Stomach (tissue), 9 donors: Measurements from ENCODE around the gene PTGER3. TPM values are rescaled to one million over a fixed set of nuclear protein-coding genes. Genes with fewer than 3 reads are reported as not detected.

Experiments used
- DNase-seq, 2 donors: peaks; one replicate each; pipeline versions ENCODE4 v3.0.0 to v3.0.0-alpha.2; 2013 to 2019
- H3K27ac ChIP-seq, 5 donors: fragments of 200-600 bp in 4 of 5; sonication (generic) in 4 of 5; one replicate each; pipeline ENCODE4 v1.5.1; 2013 to 2019; ENCODE audit warnings: mild to moderate bottlenecking in 1 of 5, moderate library complexity in 1 of 5
- H3K27me3 ChIP-seq, 3 donors: fragments of 200-600 bp; sonication (generic); one replicate each; pipeline ENCODE4 v1.5.1; 2017 to 2019; ENCODE audit warnings: mixed run types in 1 of 3
- H3K36me3 ChIP-seq, 4 donors: fragments of 200-600 bp; sonication (generic); 1 replicate in 3 of 4; 2 replicates in 1 of 4; pipeline ENCODE4 v1.5.1; 2016 to 2019
- H3K4me1 ChIP-seq, 4 donors: fragments of 200-600 bp; sonication (generic); one replicate each; pipeline ENCODE4 v1.5.1; 2016 to 2019
- H3K4me3 ChIP-seq, 4 donors: fragments of 200-600 bp; sonication (generic) in 3 of 4; one replicate each; pipeline ENCODE4 v1.5.1; 2016 to 2019; ENCODE audit warnings: mild to moderate bottlenecking in 1 of 4
- H3K9me3 ChIP-seq, 4 donors: fragments of 200-600 bp; sonication (generic); one replicate each; pipeline ENCODE4 v1.5.1; 2016 to 2019
- EP300 ChIP-seq: sonication (generic); formaldehyde crosslinking; IDR thresholded peaks from one replicate; pipeline ENCODE4 v1.6.1; 2017; ENCODE audit warnings: antibody characterized with exemption
- POLR2A ChIP-seq, 4 donors: fragments of 450-650 bp; IDR thresholded peaks; one replicate each; pipeline ENCODE4 v1.6.1; 2016; ENCODE audit warnings: antibody characterized with exemption in 4 of 4, control low read depth in 2 of 4, mild to moderate bottlenecking in 1 of 4, moderate library complexity in 1 of 4
- POLR2AphosphoS5 ChIP-seq, 3 donors: sonication (generic); formaldehyde crosslinking; IDR thresholded peaks; one replicate each; pipeline ENCODE4 v1.6.1; 2016; ENCODE audit warnings: antibody characterized with exemption in 3 of 3
- WGBS, 5 donors: extraction: QIAGEN DNeasy Blood & Tissue Kit in 3 of 5; methylation state at CpG; one replicate each; pipeline versions ENCODE4 v1.1.5 to v1.1.7; 2013 to 2018; 5-methylcytosine and 5-hydroxymethylcytosine counted together
- intact Hi-C: fragments of 100-400 bp; cut with DNase I; formaldehyde crosslinking; loops from one replicate; pipeline ENCODE4 v1.15.1; 2023; ENCODE audit warnings: low total_unique reads
- polyA plus RNA-seq, 3 donors: library from polyadenylated mRNA; stranded (reverse); fragments of 200-250 nt; gene quantifications; one replicate each; pipeline ENCODE4 v1.2.3, GENCODE V29; 2013
- total RNA-seq, 5 donors: library from RNA; depleted of rRNA; stranded (reverse); fragments of >200 nt; gene quantifications; one replicate each; pipeline versions ENCODE4 v1.1.0 to v1.2.3, GENCODE V29; 2014 to 2016
- TF ChIP-seq, protein P1 (sequence below), 7 experiments: fragments of 450-650 bp in 4 of 7; fragments of 200-600 bp in 3 of 7; sonication (generic) in 3 of 7; IDR thresholded peaks; one replicate each; pipeline ENCODE4 v1.5.1; 2016 to 2019; ENCODE audit warnings: antibody characterized with exemption in 7 of 7, control low read depth in 2 of 7, mild to moderate bottlenecking in 1 of 7
- donor health status: healthy with polysubstance abuse.
- donor health status: Bipolar disorder and iron deficiency.
- donor health status: healthy.

PTGER3 gene
- total and polyA plus RNA-seq, 8 donors, result 2.3 to 44.3 (median 15.2) TPM

GRCh38 chr1:71023515-71023914, 24.1 kb downstream of the PTGER3 start:
- H3K9me3 ChIP-seq, result no peaks in the 10 kb centered on the region
- intact Hi-C loops, result no loop called here
- no peak overlapping the region for H3K27ac ChIP-seq
- DNase-seq, result no peak
- 77 to 92% (median 88%) methylated on average over 4 of the region's 4 CpGs for WGBS, 5 donors
- TF ChIP-seq POLR2A (IDR thresholded peaks at IDR 0.05), result no peak
- no peak for TF ChIP-seq EP300
- TF ChIP-seq, protein P1, sequence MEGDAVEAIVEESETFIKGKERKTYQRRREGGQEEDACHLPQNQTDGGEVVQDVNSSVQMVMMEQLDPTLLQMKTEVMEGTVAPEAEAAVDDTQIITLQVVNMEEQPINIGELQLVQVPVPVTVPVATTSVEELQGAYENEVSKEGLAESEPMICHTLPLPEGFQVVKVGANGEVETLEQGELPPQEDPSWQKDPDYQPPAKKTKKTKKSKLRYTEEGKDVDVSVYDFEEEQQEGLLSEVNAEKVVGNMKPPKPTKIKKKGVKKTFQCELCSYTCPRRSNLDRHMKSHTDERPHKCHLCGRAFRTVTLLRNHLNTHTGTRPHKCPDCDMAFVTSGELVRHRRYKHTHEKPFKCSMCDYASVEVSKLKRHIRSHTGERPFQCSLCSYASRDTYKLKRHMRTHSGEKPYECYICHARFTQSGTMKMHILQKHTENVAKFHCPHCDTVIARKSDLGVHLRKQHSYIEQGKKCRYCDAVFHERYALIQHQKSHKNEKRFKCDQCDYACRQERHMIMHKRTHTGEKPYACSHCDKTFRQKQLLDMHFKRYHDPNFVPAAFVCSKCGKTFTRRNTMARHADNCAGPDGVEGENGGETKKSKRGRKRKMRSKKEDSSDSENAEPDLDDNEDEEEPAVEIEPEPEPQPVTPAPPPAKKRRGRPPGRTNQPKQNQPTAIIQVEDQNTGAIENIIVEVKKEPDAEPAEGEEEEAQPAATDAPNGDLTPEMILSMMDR (IDR thresholded peaks at IDR 0.05), result no peak
- no peak for TF ChIP-seq POLR2AphosphoS5 (IDR thresholded peaks at IDR 0.05)
- no peaks in the 10 kb centered on the region for H3K36me3 ChIP-seq
- H3K4me1 ChIP-seq, result no peaks in the 10 kb centered on the region
- H3K27me3 ChIP-seq, result no peaks in the 10 kb centered on the region
- no peak overlapping the region for H3K4me3 ChIP-seq

- Histone ChIP-seq H3K9me3 (no peaks in the 10 kb centered on the region), H3K4me3 (no peak overlapping the region), H3K27ac (no peak overlapping the region), H3K36me3 (no peaks in the 10 kb centered on the region), H3K4me1 (no peaks in the 10 kb centered on the region), H3K27me3 (no peaks in the 10 kb centered on the region)
- TF ChIP-seq, protein P1 (IDR thresholded peaks at IDR 0.05), result no peak
- TF ChIP-seq POLR2AphosphoS5 (IDR thresholded peaks at IDR 0.05) (no peak), POLR2A (IDR thresholded peaks at IDR 0.05) (no peak), EP300 (no peak)
- intact Hi-C loops, result no loop called here
- WGBS, 5 donors, result 50 to 77% (median 63%) methylated on average over 7 of the region's 7 CpGs
- DNase-seq, result peak in 1 of 2 donors; percentile 56
Observed at GRCh38 chr1:71019233-71019969, 28.2 kb downstream of the PTGER3 start.

DNA sequence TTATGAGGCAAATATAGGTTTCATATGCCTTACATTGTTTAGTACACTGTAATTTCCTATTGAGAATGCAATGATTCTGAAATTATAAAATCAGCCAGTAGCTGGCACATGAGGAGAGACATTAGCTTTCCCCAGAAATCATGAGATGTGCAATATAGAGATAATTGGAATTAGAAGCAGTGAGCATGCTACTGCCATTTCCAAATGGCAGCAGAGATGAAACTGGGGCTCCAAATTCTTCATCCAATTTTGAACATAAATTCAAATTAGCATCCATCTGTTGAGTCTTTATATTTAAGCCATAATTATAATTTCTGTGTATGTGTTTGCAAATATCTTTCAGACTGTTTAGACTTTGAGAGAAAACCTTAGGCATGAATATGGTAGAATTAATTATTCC, 28.8 kb downstream of the PTGER3 start:
- intact Hi-C loops, result no loop called here
- no peaks in the 10 kb centered on the region for H3K4me1 ChIP-seq
- no peaks in the 10 kb centered on the region for H3K9me3 ChIP-seq
- DNase-seq, result no peak
- no peaks in the 10 kb centered on the region for H3K36me3 ChIP-seq
- TF ChIP-seq POLR2AphosphoS5 (IDR thresholded peaks at IDR 0.05) (no peak), EP300 (no peak), POLR2A (IDR thresholded peaks at IDR 0.05) (no peak)
- TF ChIP-seq, protein P1 (IDR thresholded peaks at IDR 0.05), result no peak
- no peak overlapping the region for H3K4me3 ChIP-seq
- H3K27me3 ChIP-seq, result no peaks in the 10 kb centered on the region
- no peak overlapping the region for H3K27ac ChIP-seq

- TF ChIP-seq, protein P1 (IDR thresholded peaks at IDR 0.05), result no peak
- no peak for TF ChIP-seq EP300
- TF ChIP-seq POLR2AphosphoS5 (IDR thresholded peaks at IDR 0.05), result no peak
- TF ChIP-seq POLR2A (IDR thresholded peaks at IDR 0.05), result no peak
- no peak overlapping the region for H3K4me3 ChIP-seq
- H3K4me1 ChIP-seq, result no peaks in the 10 kb centered on the region
- H3K27ac ChIP-seq, result no peak overlapping the region
- no peak for DNase-seq
- no peaks in the 10 kb centered on the region for H3K27me3 ChIP-seq
- no peaks in the 10 kb centered on the region for H3K36me3 ChIP-seq
- intact Hi-C loops, result no loop called here
- no peaks in the 10 kb centered on the region for H3K9me3 ChIP-seq
- 73 to 88% (median 78%) methylated on average over 5 of the region's 5 CpGs for WGBS, 5 donors
Observed at GRCh38 chr1:71015745-71016144, 31.9 kb downstream of the PTGER3 start.
